H1 (cell line): ENCODE measurements around the gene PTPA.

Source experiments
- CBX5 ChIP-seq: fragments of 300-800, 300-1000 bp; sonication (generic); IDR thresholded peaks from 2 replicates; pipeline ENCODE4 v1.7.1; 2016; ENCODE audit warnings: antibody characterized with exemption, low read length, low read depth
- EP300 ChIP-seq, 2 experiments: IDR thresholded peaks; 1 replicate in 1 of 2; 2 replicates in 1 of 2; pipeline ENCODE4 v1.6.1; 2011 to 2012; ENCODE audit warnings: low read depth in 2 of 2, low read length in 2 of 2, mild to moderate bottlenecking in 2 of 2, borderline replicate concordance in 1 of 2, inconsistent platforms in 1 of 2, moderate library complexity in 1 of 2
- EZH2 ChIP-seq: fragments of 200-600 bp; sonication (generic); IDR thresholded peaks from 2 replicates; pipeline ENCODE4 v1.7.1; 2012; ENCODE audit warnings: low read depth, mild to moderate bottlenecking, moderate library complexity, low read length, inconsistent platforms; ENCODE audit not compliant: severe bottlenecking
- KDM4A ChIP-seq: IDR thresholded peaks from one replicate; pipeline ENCODE4 v1.7.1; 2012; ENCODE audit warnings: low read depth, mild to moderate bottlenecking, moderate library complexity, low read length, inconsistent platforms; ENCODE audit not compliant: severe bottlenecking
- RAD21 ChIP-seq, 2 experiments: IDR thresholded peaks in 1 of 2; conservative IDR thresholded peaks in 1 of 2; 2 replicates each; pipeline ENCODE4 v1.6.1; 2011; ENCODE audit warnings: low read depth in 2 of 2, low read length in 2 of 2, improper control_type of control experiment in 1 of 2, inconsistent platforms in 1 of 2, mild to moderate bottlenecking in 1 of 2, moderate library complexity in 1 of 2
- RBBP5 ChIP-seq: IDR thresholded peaks from 2 replicates; pipeline ENCODE4 v1.7.1; 2012; ENCODE audit warnings: low read depth, mild to moderate bottlenecking, inconsistent platforms, low read length, moderate library complexity, borderline replicate concordance
- SIN3A ChIP-seq, 2 experiments: IDR thresholded peaks in 1 of 2; conservative IDR thresholded peaks in 1 of 2; 2 replicates each; pipeline ENCODE4 v1.6.1; 2011 to 2012; ENCODE audit warnings: low read length in 2 of 2, improper control_type of control experiment in 1 of 2, low read depth in 1 of 2, mild to moderate bottlenecking in 1 of 2
- TCF12 ChIP-seq: IDR thresholded peaks from 2 replicates; pipeline ENCODE4 v1.6.1; 2011; ENCODE audit warnings: low read depth, mild to moderate bottlenecking, low read length
- YY1 ChIP-seq: IDR thresholded peaks from 2 replicates; pipeline ENCODE4 v1.6.1; 2011; ENCODE audit warnings: low read depth, mild to moderate bottlenecking, low read length
- TF ChIP-seq, protein P1 (sequence below), 3 experiments: IDR thresholded peaks; 1 replicate in 2 of 3; 2 replicates in 1 of 3; pipeline versions ENCODE4 v1.5.1 to v1.6.1; 2011; ENCODE audit warnings: low read length in 3 of 3, mild to moderate bottlenecking in 3 of 3, inconsistent platforms in 2 of 3, low read depth in 1 of 3, moderate library complexity in 1 of 3; ENCODE audit not compliant: insufficient read depth in 1 of 3; ENCODE audit errors: control extremely low read depth in 1 of 3
- TF ChIP-seq, protein P2 (sequence below): IDR thresholded peaks from 2 replicates; pipeline ENCODE4 v1.6.1; 2011; ENCODE audit warnings: low read length, improper control_type of control experiment

DNA sequence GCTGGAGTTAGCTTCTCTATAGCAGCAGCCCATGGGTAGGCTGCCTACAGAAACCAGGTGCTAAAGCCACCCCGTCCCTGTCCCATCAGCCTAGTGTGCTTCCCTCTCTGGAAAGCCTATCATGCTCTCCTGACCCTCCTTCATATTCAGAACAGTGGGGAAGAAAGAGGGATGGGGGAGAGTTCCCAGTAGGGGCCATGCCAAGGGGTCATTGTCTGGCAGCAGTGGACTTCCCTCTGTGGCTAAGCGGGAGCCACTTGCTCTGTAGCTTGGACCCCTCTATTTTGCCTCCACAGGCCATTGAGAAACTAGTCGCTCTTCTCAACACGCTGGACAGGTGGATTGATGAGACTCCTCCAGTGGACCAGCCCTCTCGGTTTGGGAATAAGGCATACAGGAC, 17.5 kb downstream of the PTPA start:
- TF ChIP-seq CBX5 (no peak), TCF12 (no peak), RAD21 (IDR thresholded peaks at IDR 0.05 in 1 of 2, conservative IDR thresholded peaks at IDR 0.05 in 1 of 2; ENCODE audit: low read depth in 2 of 2, low read length in 2 of 2) (no peak), EZH2 (no peak), KDM4A (no peak), EP300 (IDR thresholded peaks at IDR 0.05; ENCODE audit: borderline replicate concordance in 1 of 2, low read depth in 2 of 2, low read length in 2 of 2) (no peak), RBBP5 (no peak), SIN3A (conservative IDR thresholded peaks at IDR 0.05 in 1 of 2, IDR thresholded peaks at IDR 0.05 in 1 of 2; ENCODE audit: low read depth in 1 of 2, low read length in 2 of 2) (no peak), YY1 (no peak)
- TF ChIP-seq, protein P1, sequence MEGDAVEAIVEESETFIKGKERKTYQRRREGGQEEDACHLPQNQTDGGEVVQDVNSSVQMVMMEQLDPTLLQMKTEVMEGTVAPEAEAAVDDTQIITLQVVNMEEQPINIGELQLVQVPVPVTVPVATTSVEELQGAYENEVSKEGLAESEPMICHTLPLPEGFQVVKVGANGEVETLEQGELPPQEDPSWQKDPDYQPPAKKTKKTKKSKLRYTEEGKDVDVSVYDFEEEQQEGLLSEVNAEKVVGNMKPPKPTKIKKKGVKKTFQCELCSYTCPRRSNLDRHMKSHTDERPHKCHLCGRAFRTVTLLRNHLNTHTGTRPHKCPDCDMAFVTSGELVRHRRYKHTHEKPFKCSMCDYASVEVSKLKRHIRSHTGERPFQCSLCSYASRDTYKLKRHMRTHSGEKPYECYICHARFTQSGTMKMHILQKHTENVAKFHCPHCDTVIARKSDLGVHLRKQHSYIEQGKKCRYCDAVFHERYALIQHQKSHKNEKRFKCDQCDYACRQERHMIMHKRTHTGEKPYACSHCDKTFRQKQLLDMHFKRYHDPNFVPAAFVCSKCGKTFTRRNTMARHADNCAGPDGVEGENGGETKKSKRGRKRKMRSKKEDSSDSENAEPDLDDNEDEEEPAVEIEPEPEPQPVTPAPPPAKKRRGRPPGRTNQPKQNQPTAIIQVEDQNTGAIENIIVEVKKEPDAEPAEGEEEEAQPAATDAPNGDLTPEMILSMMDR (IDR thresholded peaks at IDR 0.05; ENCODE audit: control extremely low read depth in 1 of 3, insufficient read depth in 1 of 3, low read depth in 1 of 3, low read length in 3 of 3): no peak
- TF ChIP-seq, protein P2, sequence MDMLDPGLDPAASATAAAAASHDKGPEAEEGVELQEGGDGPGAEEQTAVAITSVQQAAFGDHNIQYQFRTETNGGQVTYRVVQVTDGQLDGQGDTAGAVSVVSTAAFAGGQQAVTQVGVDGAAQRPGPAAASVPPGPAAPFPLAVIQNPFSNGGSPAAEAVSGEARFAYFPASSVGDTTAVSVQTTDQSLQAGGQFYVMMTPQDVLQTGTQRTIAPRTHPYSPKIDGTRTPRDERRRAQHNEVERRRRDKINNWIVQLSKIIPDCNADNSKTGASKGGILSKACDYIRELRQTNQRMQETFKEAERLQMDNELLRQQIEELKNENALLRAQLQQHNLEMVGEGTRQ: no peak
